HG02840 (cell line): ENCODE results near the gene PGBD5.

Experiments used
- ATAC-seq: cut with Tn5 transposase; IDR thresholded peaks from one replicate; pipeline ENCODE4 v1.9.1; 2021; ENCODE audit warnings: mild to moderate bottlenecking, moderate library complexity, moderate number of reproducible peaks; ENCODE audit not compliant: unreplicated experiment, low FRiP score

PGBD5 gene

DNA sequence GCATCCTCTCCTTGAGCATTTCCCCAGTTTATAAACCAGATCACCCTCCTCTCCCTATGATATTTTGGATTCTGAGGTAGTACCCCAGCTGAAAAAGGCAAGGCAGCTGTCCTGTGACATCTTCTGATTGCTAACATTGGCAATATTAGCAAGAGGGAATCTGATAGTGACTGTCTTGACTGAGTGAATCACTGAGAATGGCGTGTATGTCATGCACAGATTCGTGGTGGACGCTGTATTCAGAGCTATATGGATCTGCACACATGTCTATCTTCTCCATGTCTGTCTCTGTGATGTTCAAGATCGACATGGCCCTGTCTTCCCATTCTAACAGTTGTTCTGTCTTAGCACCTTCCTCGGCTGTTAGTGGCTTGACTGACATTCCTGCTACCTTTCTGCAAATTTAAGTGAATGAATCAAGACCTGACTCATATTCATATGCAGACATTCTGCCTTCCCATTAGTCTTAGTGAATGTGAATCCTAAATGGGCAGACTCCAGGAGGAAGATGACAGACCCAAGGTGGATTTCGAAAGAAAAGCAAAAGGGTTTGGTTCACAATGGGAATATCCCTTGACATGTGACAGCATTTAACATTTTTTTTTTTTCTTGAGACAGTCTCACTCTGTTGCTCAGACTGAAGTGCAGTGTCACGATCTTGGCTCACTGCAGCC, 97.7 kb downstream of the PGBD5 start:
- no peak for ATAC-seq

DNA sequence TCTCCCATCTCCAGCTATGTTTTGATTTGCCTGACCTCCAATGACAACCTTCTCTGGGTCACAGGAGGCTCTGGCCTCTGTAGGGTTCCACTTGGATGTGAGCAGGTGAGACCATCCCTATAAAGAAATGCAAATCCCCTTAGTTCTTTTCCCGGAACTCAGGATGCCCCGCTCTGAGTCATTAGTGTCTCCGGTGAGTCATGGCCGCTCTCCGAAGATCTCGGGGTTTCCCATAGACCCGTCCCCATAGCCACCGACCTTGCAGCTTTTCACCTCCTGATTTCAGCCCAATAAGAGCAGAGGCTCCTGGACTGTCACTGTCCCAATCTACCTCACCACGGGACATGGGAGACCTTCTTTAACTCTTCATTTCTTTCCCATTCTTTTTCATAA, 98.2 kb downstream of the PGBD5 start:
- no peak for ATAC-seq

DNA sequence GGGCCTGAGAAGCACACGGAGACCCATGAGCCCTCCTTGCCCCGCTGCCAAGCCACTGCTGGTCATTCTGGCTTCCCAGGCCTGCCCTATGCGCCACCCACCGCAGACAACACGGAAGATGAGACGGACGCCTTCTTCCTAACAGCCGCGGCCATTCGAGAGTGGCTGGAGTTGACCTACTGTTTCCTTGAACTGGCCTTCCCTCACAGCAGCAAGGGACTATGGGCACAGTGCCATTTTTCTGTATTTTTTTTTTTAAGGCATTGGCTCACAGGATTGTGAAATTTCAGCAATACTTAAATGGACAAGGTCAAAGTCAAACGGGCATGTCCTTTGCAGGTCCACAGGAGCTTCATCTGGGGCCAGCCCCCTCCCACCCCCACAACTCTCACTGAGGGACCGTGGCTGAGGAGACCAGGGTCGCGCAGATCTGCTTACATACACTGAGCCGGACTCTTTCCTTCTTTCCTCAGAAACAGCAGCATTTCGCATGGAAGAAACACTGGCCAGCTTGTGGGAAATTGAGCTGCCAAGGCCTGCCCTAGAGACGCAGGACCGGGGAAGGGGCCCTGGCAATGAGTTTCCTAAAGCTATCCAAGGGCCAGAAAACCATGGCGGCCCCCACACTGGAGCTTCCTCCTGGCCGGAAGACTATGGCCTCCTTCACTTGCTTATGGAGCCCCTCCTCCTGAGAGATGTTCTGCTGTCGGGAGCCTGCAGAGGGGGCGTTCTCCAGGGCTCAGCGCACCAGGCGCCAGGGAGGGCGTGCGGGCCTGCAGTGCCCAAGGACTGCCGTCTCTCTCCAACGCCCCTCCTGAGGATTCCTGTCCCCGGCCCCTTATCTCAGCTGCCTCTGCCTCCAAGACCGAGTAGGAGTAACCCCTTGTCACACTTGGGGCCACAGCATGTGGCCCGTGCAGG, 98.9 kb downstream of the PGBD5 start:
- ATAC-seq, result no peak

DNA sequence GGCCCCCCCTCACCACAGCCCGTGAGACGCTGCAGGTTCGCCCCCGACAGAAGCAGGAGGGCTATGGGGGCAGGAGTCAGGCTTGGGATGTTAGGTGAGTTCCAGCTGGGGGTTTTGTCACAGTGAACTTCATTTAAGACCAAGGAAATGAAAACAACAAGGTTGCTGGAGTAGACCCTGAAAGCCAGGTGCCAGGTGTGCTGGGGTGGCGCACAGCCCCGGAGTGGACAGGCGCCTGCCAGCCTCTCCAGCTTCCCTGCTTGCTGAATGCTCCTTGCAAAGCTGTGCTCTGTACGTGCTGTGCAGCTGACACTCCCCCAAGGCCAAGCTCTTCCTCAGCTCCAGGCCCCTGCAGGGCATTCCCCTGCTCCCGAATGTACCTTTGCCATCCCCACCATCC, 102.4 kb downstream of the PGBD5 start:
- ATAC-seq, result no peak

DNA sequence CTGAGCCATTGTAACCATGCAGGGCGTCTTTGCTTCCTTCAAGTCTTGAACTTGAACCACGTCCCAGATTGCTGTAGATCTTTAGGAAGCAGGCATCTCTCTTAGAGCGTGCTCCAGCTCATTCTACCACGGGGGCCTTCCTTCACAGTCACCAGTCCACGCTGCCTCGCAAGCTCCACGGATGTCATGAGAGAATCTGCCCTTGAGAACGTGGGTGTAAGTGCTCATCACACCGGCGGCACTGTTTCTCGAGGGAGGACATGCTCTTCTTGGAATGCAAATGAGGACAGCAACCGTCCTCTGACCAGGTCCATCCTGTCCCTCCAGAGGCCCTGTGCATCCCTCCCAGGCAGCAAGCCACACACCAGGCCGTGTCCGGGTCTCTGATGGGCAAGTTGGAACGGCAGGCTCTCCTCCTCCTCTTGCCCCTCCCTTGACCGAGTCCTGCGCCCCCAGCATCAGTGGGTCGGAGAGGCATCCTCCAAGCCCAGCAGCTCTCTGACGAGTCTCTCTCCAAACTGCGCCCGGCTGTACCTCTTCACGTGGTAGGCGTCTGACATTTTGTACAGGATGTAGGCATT, 103.1 kb downstream of the PGBD5 start:
- no peak for ATAC-seq

DNA sequence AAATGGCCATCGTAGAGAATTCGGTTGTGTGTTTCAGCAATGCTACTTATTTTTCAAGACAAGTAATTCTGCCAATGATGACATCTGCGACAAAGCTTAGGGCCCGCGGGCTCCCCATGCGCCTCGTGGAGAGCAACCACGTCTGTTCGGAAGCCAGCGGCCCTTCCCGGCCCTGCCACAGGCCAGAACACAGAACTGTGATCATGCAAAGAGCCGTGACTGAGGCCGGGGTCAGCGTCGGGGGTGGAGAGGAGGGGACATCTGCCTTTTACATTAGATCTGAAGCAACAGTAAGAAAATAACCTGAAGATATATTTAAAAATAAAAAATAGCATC, 103.7 kb downstream of the PGBD5 start:
- no peak for ATAC-seq

DNA sequence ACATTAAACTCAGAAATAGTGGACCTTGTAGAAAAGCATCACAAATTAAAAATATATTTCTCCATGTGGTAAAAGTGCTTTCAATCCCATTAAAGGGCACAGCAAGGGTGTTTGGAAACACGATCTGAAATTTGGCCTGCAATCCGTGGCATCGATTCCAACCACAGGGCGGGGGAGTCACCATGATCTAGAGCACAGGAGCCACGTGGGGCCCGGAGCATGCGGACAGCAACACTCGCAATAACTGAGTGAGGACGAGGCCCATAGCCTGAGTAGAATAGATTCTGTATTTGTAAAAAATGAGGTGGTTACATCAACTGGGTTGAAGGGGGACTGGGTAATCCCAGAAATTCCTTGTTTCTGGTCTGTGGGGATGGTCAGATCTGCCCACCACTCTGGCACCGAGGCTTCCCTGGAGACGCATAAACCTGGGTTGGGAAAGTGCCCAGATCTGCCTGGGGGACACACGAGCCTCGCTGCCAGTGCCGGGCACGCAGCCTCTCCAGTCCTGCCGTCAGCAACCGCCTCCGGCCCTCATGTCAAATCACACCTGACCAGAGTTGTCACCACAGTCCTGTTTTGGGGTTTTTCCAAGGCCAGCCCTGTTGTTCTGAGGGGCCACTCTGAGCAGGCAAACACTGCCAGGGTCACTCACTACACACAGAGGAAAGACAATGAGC, 104.3 kb downstream of the PGBD5 start:
- no peak for ATAC-seq

DNA sequence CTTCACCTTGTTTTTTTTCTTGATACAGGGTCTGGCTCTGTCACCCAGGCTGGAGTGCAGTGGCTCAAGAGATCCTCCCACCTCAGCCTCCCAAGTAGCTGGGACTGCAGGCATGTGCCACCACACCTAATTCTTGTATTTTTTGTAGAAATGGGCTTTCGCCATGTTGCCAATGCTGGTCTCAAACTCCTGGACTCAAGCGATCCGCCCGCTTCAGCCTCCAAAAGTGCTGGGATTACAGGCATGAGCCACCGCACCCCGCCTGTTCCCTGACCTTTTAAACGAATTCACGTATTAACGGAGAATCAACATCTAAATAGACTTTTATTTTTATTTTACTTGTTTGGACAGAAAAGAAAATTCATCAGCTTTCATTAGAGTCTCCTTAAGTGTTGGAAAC, 104.8 kb downstream of the PGBD5 start:
- no peak for ATAC-seq

DNA sequence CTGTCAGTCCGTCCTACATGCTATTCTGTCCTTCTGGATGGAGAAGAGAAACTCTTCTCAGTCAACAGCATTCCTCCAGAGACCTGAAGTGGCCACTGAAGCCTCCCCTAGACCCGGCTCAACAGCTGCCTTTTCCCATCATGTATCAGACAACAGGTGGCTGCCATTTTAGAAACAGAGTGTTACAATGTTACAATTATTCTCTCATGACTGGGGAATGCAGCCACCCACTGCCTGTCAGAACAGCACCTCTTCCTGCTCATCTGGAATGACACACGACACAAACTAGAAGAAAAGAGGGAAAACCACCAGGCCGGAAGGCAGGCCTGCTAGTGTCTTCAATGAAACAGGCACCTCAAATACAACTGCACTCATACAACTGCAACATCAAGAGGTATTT, 105.3 kb downstream of the PGBD5 start:
- ATAC-seq, result no peak

DNA sequence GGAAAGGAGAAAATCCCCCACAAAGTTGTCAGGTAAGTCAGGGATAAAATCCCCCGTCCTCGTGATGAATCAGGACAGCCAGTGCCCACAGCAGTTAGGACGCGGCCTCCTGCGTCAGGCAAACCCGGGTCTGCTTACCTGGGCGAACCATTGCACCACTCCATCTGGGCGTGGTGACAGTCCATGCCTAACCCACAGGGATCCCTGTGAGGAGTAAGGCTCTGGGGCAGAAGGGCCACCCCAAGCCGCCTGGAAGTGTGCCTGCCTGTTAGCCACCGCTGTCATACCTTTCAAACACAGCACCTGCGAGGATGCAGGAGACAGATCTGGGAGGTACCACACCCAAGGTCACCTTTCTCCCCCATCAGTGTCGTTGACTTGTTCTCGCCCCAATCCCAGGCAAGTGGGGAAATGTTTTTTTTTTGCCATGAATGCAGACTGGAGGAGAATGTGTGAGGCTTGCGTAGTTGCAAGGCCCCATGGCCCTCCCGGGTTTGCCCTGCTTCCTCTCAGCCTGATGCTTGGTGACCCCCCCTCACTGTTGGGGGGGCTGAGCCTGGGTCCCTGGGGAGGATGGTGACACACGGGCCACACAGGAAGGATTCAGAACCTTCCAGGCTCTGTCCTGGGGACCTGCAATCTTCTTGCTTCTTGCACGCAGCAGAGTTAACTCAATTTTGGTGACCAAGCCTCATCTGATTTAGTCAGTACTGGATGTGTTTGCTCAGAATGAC, 107.0 kb downstream of the PGBD5 start:
- ATAC-seq, result no peak

DNA sequence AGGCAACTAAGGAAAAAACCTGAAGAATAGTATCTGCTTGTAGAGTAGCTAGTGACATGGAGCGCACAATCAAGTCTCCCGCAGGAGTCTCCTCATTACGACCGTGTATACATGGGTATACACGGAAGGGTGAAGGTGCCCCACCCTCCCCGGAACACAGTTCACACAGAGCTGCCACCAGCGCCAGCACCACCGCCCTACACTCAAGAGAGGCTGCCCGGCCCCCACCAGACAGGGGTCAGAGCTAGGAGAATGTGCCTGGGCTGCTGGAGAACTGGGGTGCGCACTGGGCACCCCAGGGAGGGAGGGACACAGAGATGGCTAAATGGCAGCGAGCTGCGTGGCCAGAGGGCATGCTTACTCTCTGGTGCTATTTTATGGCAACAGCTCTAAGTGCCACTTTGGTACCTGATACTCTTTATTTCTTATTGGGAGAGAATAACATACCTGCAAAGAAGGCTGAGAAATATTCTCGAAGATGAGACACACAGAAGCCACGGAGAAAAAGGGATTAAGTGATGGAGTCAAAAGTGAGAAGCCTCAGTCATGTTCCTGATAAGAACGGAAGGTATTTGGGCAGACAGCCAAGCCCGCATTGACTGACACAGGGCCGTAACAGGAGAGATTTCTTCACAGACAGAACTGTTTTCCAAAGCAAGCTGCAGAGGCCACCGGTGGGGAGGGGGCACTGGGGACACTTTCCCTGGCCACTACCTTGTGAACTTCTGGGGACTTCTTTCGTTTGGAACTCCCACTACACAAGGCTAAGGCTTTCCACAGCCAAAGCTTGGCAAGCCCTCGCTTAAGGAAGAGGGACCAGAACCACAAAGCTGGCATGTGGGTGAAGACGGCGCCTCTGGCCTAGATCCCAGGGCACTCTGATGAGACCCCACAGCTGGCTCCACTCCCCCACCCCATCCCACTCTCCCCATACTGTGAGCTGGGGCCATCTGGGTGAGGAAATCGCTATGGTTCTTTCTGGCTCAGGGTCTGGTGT, 108.0 kb downstream of the PGBD5 start:
- no peak for ATAC-seq

DNA sequence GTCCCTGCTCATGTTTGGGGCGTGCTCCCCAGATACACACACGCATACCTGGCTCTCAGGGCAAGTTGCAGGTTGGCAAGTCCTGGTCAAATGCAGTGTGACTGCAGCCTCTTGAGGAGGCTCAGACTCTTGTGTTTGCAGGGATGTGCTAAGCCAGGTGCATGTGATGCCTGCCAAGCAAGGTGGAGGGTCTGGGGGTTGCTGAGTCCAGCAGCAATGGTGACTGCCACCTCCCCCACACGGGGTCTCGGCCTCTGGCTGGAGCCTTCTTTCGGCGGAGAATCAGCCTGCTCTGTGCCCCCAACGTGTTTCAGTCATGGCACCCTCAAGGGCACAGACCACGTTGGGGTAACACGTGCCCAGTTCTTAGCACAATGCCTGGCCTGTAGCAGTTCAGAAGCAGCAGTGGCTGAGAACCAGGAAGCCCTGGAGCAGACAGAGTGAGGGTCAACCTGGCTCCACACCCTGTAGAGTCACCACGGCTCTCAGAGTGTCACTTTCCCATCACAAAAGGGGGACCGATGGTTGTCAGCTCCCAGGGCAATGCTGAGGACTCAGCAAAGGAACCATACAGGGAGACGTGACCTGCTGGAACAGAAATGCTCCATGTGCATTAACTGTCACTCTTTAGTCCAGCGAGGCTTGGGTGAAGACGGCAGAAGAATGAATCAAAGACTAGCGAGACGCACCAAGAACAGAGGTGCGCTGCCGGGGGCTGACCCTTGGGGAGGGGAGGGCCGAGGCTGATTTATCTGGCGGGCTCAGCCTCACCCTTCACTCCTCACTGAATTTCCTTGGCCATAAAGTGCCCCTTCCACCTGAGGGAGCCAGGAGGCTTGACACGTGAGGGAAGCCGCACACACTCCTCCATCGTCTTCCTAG, 109.0 kb downstream of the PGBD5 start:
- no peak for ATAC-seq

DNA sequence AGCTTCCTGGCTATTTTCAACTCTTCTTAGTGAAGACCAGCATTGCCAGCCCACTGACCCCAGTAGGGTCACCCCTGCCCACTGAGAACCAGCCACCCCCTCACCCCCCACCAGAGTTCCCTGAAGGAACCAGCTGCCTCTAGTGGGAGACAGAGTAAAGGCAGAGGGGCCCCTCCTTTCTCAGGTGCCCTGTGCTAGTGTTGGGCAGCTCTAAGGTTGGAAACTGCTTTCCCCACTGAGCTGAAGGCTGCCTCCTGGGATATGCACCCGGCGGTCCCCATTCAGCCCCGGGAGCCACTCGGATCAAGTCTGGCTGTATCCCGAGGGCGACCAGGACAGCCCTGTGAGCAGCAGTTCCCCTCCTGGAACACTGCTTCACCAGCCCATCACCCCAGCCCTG, 111.0 kb downstream of the PGBD5 start:
- no peak for ATAC-seq

DNA sequence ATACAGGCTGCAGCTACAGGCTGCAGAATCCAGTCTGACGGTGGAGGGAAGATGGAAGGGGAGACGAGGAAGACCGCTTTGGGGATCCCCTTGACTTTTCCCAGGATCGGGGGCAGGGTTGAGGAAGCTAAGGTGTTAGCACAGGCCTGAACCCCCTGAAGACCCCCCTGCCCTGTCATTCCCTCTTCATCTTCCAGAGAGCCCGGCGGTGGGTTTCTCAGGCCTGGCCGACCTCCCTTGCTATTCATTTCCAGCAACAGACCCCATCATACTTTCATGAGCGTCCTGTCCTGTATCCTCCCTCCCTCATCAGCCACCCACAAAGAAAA, 112.0 kb downstream of the PGBD5 start:
- ATAC-seq, result no peak

DNA sequence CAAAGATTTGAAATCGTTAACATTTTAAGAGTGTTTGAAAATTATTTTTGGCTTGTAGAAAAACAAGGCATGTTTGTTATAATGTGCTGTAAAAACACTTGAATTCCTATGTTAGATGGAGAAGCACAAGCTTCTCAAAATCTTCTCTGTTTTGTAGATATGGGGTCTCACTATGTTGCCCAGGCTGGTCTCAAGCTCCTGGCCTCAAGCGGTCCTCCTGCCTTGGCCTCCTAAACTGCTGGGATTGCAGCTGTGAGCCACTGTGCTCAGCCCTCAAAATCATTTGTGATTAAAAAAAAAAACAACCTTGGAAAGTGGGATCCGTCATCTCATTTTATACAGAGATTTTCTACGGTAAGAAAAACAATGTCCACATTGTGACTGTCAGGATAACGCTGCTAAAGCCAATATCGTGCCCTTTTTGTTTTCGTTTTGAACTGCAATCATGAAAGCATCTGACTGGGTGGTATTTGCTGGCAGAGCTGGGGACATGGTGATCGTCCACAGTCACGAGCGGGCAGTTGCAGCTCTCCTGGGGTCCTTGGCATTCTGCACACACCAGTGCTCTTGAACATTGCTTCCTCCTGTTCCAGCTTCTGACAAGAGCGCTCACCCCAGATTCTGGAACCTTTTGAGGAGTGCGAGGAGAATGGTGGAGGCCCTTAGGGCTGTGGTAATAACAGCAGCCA, 112.5 kb downstream of the PGBD5 start:
- no peak for ATAC-seq

DNA sequence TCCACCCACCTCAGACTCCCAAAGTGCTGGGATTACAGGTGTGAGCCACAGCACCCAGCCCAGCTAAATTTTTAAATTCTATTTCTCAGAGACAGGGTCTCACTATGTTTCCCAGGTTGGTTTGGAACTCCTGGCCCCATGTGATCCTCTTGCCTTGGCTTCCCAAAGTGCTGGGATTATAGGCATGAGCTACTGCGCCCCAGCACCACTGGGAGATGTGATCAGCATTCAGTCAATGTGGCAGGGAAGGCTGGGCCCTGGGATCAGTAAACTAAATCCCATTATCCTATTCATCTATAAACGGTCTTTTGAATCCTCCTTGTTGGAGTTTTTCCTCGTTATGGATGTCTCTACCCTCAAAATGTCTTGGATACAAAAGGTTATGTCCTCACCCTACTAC, 113.5 kb downstream of the PGBD5 start:
- ATAC-seq, result no peak

DNA sequence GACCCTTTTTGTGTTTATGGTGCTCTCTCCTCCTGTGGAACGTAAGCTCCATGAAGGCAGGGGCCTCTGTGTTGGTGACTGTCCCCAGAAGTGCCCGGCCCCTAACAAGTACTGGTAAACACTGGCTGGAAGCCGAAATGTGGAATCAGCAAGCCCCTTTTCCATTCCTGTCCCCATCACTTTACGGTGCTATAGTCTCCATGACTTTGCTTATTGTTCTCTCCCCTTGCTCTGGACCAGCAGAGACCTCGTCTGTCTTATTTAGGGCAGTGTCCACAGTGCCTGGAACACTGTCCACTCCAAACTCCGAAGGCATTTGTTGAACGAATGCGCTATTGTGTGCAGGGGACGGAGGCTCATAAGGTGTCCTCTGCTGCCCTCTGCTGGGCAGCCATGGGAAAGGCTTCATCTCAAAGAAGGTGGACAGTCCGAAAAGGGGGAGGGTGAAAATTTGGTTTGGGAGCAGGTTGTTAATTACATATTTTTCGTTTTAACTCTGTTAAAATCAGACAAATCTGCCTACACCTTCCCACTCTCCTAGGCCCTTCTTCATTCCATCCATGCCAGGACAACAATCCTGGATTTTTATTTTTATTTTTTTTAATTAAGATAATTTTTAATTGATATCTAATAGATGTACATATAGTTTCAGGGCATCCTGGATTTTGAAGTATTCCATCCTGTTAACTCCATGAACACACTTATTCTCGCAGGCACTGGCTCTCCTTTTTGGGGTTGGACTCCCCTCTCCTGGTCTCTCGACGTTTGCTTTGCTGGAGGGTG, 115.6 kb downstream of the PGBD5 start:
- no peak for ATAC-seq
